ENCODE data around the gene SH3GL2.

The SH3GL2 gene

GRCh38 chr9:17532461-17532860, 46.4 kb upstream of the SH3GL2 start:
- no peak for ATAC-seq
- TF ChIP-seq ZNF70 (CRISPR knock-in tag; IDR thresholded peaks at IDR 0.05) (no peak), ZFP3 (CRISPR knock-in tag; IDR thresholded peaks at IDR 0.05) (no peak), GLIS3 (CRISPR knock-in tag; IDR thresholded peaks at IDR 0.05) (no peak)

DNA sequence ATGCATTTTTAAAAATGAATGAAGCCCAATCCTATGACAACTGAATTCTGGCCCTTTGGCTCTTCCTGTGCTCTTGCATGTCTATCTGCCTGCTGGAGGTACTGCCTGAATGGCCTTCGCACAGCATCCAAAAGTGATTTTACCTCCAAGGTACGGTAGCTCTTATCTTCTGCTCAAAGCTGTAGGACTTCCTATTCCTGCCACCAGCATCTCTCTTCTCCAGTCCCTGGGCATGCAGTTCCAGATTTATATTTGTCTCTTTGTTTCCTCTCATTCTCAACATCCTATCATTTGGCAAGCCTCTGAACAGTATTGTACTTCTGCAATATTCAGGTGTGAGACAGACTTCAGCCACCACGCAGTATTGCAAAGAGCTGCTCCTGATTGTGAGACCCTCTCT, 43.7 kb upstream of the SH3GL2 start:
- ATAC-seq = no peak
- no peak for TF ChIP-seq ARNTL (CRISPR knock-in tag; IDR thresholded peaks at IDR 0.05; ENCODE audit: borderline replicate concordance, low read depth)
- TF ChIP-seq CSRNP3 (CRISPR knock-in tag; IDR thresholded peaks at IDR 0.05) = no peak
- TF ChIP-seq ZFP3 (CRISPR knock-in tag; IDR thresholded peaks at IDR 0.05) = no peak
- no peak for TF ChIP-seq ESRRG (CRISPR knock-in tag; IDR thresholded peaks at IDR 0.05)

DNA sequence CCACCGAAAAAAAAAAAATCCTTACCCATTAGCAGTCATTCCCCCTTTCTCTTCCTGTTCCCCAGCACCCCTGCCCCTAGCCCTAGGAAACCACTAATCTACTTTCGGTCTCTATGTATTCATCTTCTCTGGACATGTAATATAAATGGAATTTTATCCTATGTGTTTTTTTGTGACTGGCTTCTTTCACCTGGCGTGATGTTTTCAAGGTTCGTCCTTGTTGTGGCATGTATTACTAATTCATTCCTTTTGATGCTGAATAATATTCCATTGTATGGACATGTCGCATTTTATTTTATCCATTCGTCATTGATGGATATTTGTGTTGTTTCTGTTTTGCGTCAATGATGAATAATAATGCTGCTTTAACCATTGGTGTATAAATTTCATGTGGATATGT, 42.8 kb upstream of the SH3GL2 start:
- no peak for TF ChIP-seq ZNF70 (CRISPR knock-in tag; IDR thresholded peaks at IDR 0.05)
- no peak for ATAC-seq

DNA sequence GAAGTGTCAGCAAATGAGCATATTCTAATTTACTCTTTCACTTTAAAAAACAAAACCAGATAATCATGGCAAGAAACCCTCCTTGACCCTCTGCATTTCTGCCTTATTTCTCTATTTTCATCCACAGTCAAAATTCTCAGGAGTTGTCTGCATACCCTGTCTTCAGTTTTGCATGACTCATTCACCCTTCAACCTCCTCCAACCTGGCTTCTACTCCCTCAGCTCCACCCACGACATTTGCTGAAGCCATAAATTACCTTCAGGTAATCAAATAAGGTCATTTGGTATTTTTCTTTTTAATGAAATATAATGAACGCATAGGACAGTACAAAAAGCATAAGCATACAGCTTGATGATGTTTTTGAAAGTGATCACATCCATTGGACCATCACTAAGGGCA, 27.8 kb upstream of the SH3GL2 start:
- no peak for ATAC-seq
- no peak for TF ChIP-seq ZFP30 (CRISPR knock-in tag; IDR thresholded peaks at IDR 0.05)
- TF ChIP-seq, protein P1, sequence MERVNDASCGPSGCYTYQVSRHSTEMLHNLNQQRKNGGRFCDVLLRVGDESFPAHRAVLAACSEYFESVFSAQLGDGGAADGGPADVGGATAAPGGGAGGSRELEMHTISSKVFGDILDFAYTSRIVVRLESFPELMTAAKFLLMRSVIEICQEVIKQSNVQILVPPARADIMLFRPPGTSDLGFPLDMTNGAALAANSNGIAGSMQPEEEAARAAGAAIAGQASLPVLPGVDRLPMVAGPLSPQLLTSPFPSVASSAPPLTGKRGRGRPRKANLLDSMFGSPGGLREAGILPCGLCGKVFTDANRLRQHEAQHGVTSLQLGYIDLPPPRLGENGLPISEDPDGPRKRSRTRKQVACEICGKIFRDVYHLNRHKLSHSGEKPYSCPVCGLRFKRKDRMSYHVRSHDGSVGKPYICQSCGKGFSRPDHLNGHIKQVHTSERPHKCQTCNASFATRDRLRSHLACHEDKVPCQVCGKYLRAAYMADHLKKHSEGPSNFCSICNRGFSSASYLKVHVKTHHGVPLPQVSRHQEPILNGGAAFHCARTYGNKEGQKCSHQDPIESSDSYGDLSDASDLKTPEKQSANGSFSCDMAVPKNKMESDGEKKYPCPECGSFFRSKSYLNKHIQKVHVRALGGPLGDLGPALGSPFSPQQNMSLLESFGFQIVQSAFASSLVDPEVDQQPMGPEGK (CRISPR knock-in tag; IDR thresholded peaks at IDR 0.05; ENCODE audit: borderline replicate concordance) = no peak
- no peak for TF ChIP-seq SNAI2 (CRISPR knock-in tag; IDR thresholded peaks at IDR 0.05)
- no peak for TF ChIP-seq CSDC2 (CRISPR knock-in tag; IDR thresholded peaks at IDR 0.05)

DNA sequence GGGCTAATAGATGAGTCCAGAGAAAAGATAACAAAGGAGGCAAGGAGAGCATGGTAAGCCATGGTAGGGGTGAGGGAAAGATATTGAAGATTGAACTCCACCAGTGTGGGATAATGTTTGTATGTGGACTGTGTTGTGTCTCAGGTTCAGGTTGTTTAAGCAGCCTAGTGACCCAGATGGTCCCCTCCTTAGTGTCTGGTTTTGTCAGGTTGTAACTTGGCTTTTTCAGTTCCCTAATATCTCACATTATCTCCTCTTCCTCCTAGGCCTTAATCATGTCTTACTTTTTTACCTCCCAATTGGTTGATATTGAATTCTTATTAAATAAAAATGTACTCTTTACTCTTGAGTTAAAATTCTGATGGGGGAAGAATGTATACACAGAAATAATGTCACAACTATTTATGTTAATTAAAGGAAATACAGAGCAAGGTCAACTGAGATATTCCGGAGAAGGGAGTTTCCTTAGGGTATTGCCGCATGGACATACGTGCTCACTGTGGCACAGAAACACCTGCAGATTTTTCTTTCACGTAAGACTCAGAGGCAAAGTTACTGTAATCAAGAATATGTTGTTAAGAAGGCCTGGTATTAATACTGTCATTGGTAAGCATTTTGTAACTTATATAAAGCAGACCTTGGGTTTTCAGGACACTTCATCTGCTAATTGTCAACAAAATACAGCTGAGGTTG, 23.4 kb upstream of the SH3GL2 start:
- ATAC-seq = no peak
- no peak for TF ChIP-seq ISL1 (CRISPR knock-in tag; IDR thresholded peaks at IDR 0.05)
- TF ChIP-seq, protein P1 (CRISPR knock-in tag; IDR thresholded peaks at IDR 0.05; ENCODE audit: borderline replicate concordance) = no peak
- no peak for TF ChIP-seq CSDC2 (CRISPR knock-in tag; IDR thresholded peaks at IDR 0.05)
- no peak for TF ChIP-seq ARNTL (CRISPR knock-in tag; IDR thresholded peaks at IDR 0.05; ENCODE audit: borderline replicate concordance, low read depth)
- TF ChIP-seq ZNF565 (CRISPR knock-in tag; conservative IDR thresholded peaks at IDR 0.05; ENCODE audit: low read depth) = no peak
- no peak for TF ChIP-seq ZFP30 (CRISPR knock-in tag; IDR thresholded peaks at IDR 0.05)
- TF ChIP-seq ZC3H10 (CRISPR knock-in tag; IDR thresholded peaks at IDR 0.05) = no peak
- no peak for TF ChIP-seq TOX (CRISPR knock-in tag; IDR thresholded peaks at IDR 0.05; ENCODE audit: borderline replicate concordance)
- no peak for TF ChIP-seq ZNF70 (CRISPR knock-in tag; IDR thresholded peaks at IDR 0.05)
- no peak for TF ChIP-seq PPARA (CRISPR knock-in tag; IDR thresholded peaks at IDR 0.05; ENCODE audit: borderline replicate concordance)
- TF ChIP-seq ZFP3 (CRISPR knock-in tag; IDR thresholded peaks at IDR 0.05) = no peak
- no peak for TF ChIP-seq SNAI2 (CRISPR knock-in tag; IDR thresholded peaks at IDR 0.05)
- no peak for TF ChIP-seq RARB (CRISPR knock-in tag; IDR thresholded peaks at IDR 0.05)
- TF ChIP-seq, protein P2, sequence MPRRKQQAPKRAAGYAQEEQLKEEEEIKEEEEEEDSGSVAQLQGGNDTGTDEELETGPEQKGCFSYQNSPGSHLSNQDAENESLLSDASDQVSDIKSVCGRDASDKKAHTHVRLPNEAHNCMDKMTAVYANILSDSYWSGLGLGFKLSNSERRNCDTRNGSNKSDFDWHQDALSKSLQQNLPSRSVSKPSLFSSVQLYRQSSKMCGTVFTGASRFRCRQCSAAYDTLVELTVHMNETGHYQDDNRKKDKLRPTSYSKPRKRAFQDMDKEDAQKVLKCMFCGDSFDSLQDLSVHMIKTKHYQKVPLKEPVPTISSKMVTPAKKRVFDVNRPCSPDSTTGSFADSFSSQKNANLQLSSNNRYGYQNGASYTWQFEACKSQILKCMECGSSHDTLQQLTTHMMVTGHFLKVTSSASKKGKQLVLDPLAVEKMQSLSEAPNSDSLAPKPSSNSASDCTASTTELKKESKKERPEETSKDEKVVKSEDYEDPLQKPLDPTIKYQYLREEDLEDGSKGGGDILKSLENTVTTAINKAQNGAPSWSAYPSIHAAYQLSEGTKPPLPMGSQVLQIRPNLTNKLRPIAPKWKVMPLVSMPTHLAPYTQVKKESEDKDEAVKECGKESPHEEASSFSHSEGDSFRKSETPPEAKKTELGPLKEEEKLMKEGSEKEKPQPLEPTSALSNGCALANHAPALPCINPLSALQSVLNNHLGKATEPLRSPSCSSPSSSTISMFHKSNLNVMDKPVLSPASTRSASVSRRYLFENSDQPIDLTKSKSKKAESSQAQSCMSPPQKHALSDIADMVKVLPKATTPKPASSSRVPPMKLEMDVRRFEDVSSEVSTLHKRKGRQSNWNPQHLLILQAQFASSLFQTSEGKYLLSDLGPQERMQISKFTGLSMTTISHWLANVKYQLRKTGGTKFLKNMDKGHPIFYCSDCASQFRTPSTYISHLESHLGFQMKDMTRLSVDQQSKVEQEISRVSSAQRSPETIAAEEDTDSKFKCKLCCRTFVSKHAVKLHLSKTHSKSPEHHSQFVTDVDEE (CRISPR knock-in tag; IDR thresholded peaks at IDR 0.05) = no peak
- no peak for TF ChIP-seq ZNF8 (CRISPR knock-in tag; IDR thresholded peaks at IDR 0.05)
- TF ChIP-seq GLIS3 (CRISPR knock-in tag; IDR thresholded peaks at IDR 0.05) = no peak
- no peak for TF ChIP-seq CSRNP3 (CRISPR knock-in tag; IDR thresholded peaks at IDR 0.05)
- TF ChIP-seq TCF4 (CRISPR knock-in tag; IDR thresholded peaks at IDR 0.05; ENCODE audit: borderline replicate concordance) = no peak
- no peak for TF ChIP-seq OSR1 (CRISPR knock-in tag; IDR thresholded peaks at IDR 0.05)
- TF ChIP-seq, protein P3, sequence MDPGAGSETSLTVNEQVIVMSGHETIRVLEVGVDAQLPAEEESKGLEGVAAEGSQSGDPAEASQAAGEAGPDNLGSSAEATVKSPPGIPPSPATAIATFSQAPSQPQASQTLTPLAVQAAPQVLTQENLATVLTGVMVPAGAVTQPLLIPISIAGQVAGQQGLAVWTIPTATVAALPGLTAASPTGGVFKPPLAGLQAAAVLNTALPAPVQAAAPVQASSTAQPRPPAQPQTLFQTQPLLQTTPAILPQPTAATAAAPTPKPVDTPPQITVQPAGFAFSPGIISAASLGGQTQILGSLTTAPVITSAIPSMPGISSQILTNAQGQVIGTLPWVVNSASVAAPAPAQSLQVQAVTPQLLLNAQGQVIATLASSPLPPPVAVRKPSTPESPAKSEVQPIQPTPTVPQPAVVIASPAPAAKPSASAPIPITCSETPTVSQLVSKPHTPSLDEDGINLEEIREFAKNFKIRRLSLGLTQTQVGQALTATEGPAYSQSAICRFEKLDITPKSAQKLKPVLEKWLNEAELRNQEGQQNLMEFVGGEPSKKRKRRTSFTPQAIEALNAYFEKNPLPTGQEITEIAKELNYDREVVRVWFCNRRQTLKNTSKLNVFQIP (CRISPR knock-in tag; IDR thresholded peaks at IDR 0.05; ENCODE audit: borderline replicate concordance, low read depth) = no peak
